Measurements from ENCODE around the gene TTC21B. TPM values are rescaled to one million over a fixed set of nuclear protein-coding genes. Genes with fewer than 3 reads are reported as not detected.

The TTC21B gene
- total and polyA plus RNA-seq, 2 of the 8 experiments (the other 6 are each of a cell fraction or from before 2014, with no cell fraction given) = 6.9 to 20.8 TPM

- H4K5ac ChIP-seq (ENCODE audit: insufficient read length, low read depth, low read length) = no peak overlapping the region
- FAIRE-seq (no peak), DNase-seq (ENCODE audit: low read depth in 1 of 2, low spot score in 2 of 2) (no peak)
- H3K9ac ChIP-seq (replicated peaks in 1 of 4; ENCODE audit: extremely low read depth in 1 of 4, low read depth in 3 of 4, low read length in 3 of 4) = no peak overlapping the region
- no peak overlapping the region for H2BK15ac ChIP-seq (ENCODE audit: low read length)
- no peak overlapping the region for H3K14ac ChIP-seq (ENCODE audit: insufficient read length)
- CTCF ChIA-PET (ENCODE audit: partially characterized antibody) = interaction anchor here (0.6 to 2.1 kb wide), 3 partner anchors 14 to 198 kb away, joined by 3 to 10 read pairs (median 6); no protein-coding TSS in a partner anchor
- no peaks in the 10 kb centered on the region for H3K27me3 ChIP-seq (replicated peaks in 1 of 4; ENCODE audit: control insufficient read depth in 3 of 4, extremely low read depth in 1 of 4, insufficient read depth in 3 of 4, low read length in 3 of 4)
- H3K27ac ChIP-seq (ENCODE audit: low read depth, low read length) = no peak overlapping the region
- POLR2A ChIA-PET (ENCODE audit: partially characterized antibody) = no interaction called here
- H3K4me3 ChIP-seq (ENCODE audit: extremely low read depth in 1 of 4, insufficient read depth in 2 of 4, low read depth in 3 of 4, low read length in 4 of 4) = no peak overlapping the region
- no peak overlapping the region for H2AFZ ChIP-seq (ENCODE audit: low read length)
- H3K23me2 ChIP-seq (ENCODE audit: low read depth, low read length) = no peaks in the 10 kb centered on the region
- H2BK20ac ChIP-seq (ENCODE audit: low read length) = no peak overlapping the region
- H3K79me1 ChIP-seq (ENCODE audit: low read depth, low read length) = no peaks in the 10 kb centered on the region
- no peak overlapping the region for H2BK12ac ChIP-seq (ENCODE audit: low read depth, low read length)
- H3K56ac ChIP-seq (replicated peaks; ENCODE audit: insufficient read length, low read depth, low read length) = no peak overlapping the region
- no peaks in the 10 kb centered on the region for H3K9me3 ChIP-seq (ENCODE audit: insufficient read depth in 2 of 2, low read depth in 1 of 2, low read length in 1 of 2)
- H3K4me2 ChIP-seq (ENCODE audit: insufficient read depth in 1 of 2, low read depth in 2 of 2, low read length in 2 of 2) = no peak overlapping the region
- H3K79me2 ChIP-seq (ENCODE audit: control insufficient read depth in 1 of 2, insufficient read depth in 2 of 2, low read length in 2 of 2) = no peaks in the 10 kb centered on the region
- H2AK5ac ChIP-seq (ENCODE audit: low read depth, low read length) = no peak overlapping the region
- H4K20me1 ChIP-seq (replicated peaks in 1 of 2; ENCODE audit: control insufficient read depth in 1 of 2, insufficient read depth in 2 of 2, low read length in 2 of 2) = no peaks in the 10 kb centered on the region
- no peak overlapping the region for H3K18ac ChIP-seq (ENCODE audit: extremely low read depth, low read length)
- H4K91ac ChIP-seq (replicated peaks; ENCODE audit: insufficient read length, low read length) = no peak overlapping the region
- H2BK120ac ChIP-seq (replicated peaks; ENCODE audit: low read depth, low read length) = no peak overlapping the region
- H3K36me3 ChIP-seq (ENCODE audit: control insufficient read depth in 2 of 4, insufficient read depth in 4 of 4, low read length in 3 of 4) = peaks cover 0 to 34% (median 3%) of the 10 kb centered on the region in 4 experiments; a peak in 4 of 8 replicates
- TF ChIP-seq TCF12 (IDR thresholded peaks at IDR 0.05; ENCODE audit: low read depth, low read length) = no peak
- no peak overlapping the region for H2BK5ac ChIP-seq (ENCODE audit: low read depth, low read length)
- no peak overlapping the region for H3K4ac ChIP-seq (replicated peaks; ENCODE audit: insufficient read length, low read depth, low read length)
- H3K23ac ChIP-seq (ENCODE audit: insufficient read length) = no peak overlapping the region
- no peaks in the 10 kb centered on the region for H3K4me1 ChIP-seq (replicated peaks in 1 of 4; ENCODE audit: control insufficient read depth in 3 of 4, insufficient read depth in 4 of 4, low read length in 3 of 4)
- no peak overlapping the region for H4K8ac ChIP-seq (ENCODE audit: extremely low read depth, insufficient read depth, low read length)
- WGBS, 2 experiments (ENCODE audit: extremely low coverage in 1 of 2, insufficient coverage in 1 of 2, insufficient read length in 1 of 2, insufficient replicate concordance in 2 of 2, low coverage in 1 of 2, low lambda C conversion rate in 2 of 2, missing lambda C conversion rate in 1 of 2) = 91% methylated on average over 2 of the region's 2 CpGs; no CpG with 5 or more reads in 1 of the 2 experiments
Measured at GRCh38 chr2:165888171-165888570, 65.4 kb downstream of the TTC21B start.
